Midbrain (tissue), 1 donor: Measurements from ENCODE around the gene THNSL1.
A peak's percentile ranks its signal among the peaks of the same experiment; 100 is the strongest.

Experiments
- DNase-seq: peaks from one replicate; lab custom pipeline; 2025; lab: John Stamatoyannopoulos, UW

THNSL1 gene

GRCh38 chr10:25061125-25061524 lies 44.7 kb downstream of the THNSL1 start:
- no peak for DNase-seq

- DNase-seq: no peak
Measured at GRCh38 chr10:25061711-25062449, 45.5 kb downstream of the THNSL1 start.

- no peak for DNase-seq
Measured at GRCh38 chr10:25063157-25063556, 46.7 kb downstream of the THNSL1 start.

- no peak for DNase-seq
Measured at GRCh38 chr10:25063644-25064043, 47.2 kb downstream of the THNSL1 start.

- DNase-seq: no peak
Measured at GRCh38 chr10:25064401-25064800, 48.0 kb downstream of the THNSL1 start.

GRCh38 chr10:25065761-25066476 lies 49.5 kb downstream of the THNSL1 start:
- DNase-seq: no peak

- DNase-seq: peak; percentile 62
Measured at GRCh38 chr10:25068152-25069058, 52.0 kb downstream of the THNSL1 start.

GRCh38 chr10:25071227-25071626 lies 54.8 kb downstream of the THNSL1 start:
- DNase-seq: no peak

- DNase-seq: no peak
Measured at GRCh38 chr10:25072786-25073185, 56.4 kb downstream of the THNSL1 start.

GRCh38 chr10:25075825-25076224 lies 59.4 kb downstream of the THNSL1 start:
- DNase-seq: no peak
